Activated CD4-positive, alpha-beta T cell treated with anti-CD3 and anti-CD28 coated beads for 1 hour (primary cell): ENCODE data around the gene RAI14.

ENCODE experiments used
- DNase-seq: peaks from one replicate; pipeline ENCODE4 v3.0.0-alpha.2; 2020

RAI14 gene

GRCh38 chr5:34680896-34681295 is 24.8 kb downstream of the RAI14 start:
- no peak for DNase-seq

GRCh38 chr5:34682926-34683623 is 26.9 kb downstream of the RAI14 start:
- DNase-seq: no peak

- DNase-seq: no peak
Measured at GRCh38 chr5:34684281-34684979, 28.3 kb downstream of the RAI14 start.

GRCh38 chr5:34684980-34685352 is 28.8 kb downstream of the RAI14 start:
- DNase-seq: no peak

- no peak for DNase-seq
Measured at GRCh38 chr5:34685485-34686165, 29.5 kb downstream of the RAI14 start.

- no peak for DNase-seq
Measured at GRCh38 chr5:34686762-34687268, 30.7 kb downstream of the RAI14 start.

- DNase-seq: no peak
Measured at GRCh38 chr5:34687269-34688011, 31.3 kb downstream of the RAI14 start.

GRCh38 chr5:34688015-34688810 is 32.1 kb downstream of the RAI14 start:
- DNase-seq: no peak

- DNase-seq: no peak
Measured at GRCh38 chr5:34690301-34690700, 34.2 kb downstream of the RAI14 start.

- DNase-seq: no peak
Measured at GRCh38 chr5:34690898-34691297, 34.8 kb downstream of the RAI14 start.

GRCh38 chr5:34691326-34691725 is 35.2 kb downstream of the RAI14 start:
- no peak for DNase-seq

- DNase-seq: no peak
Measured at GRCh38 chr5:34692786-34693185, 36.7 kb downstream of the RAI14 start.

GRCh38 chr5:34694012-34694411 is 37.9 kb downstream of the RAI14 start:
- no peak for DNase-seq

GRCh38 chr5:34694685-34695084 is 38.6 kb downstream of the RAI14 start:
- DNase-seq: no peak

- no peak for DNase-seq
Measured at GRCh38 chr5:34695275-34696027, 39.3 kb downstream of the RAI14 start.

- no peak for DNase-seq
Measured at GRCh38 chr5:34697308-34698108, 41.4 kb downstream of the RAI14 start.

GRCh38 chr5:34698109-34698419 is 41.9 kb downstream of the RAI14 start:
- no peak for DNase-seq

GRCh38 chr5:34698754-34699153 is 42.6 kb downstream of the RAI14 start:
- DNase-seq: no peak

- DNase-seq: no peak
Measured at GRCh38 chr5:34699155-34700077, 43.3 kb downstream of the RAI14 start.

GRCh38 chr5:34700078-34700452 is 43.9 kb downstream of the RAI14 start:
- DNase-seq: no peak
